Germinal center (tissue), 1 donor: ENCODE data around the gene PTPRA.
"Not testable (repeated sequence)": the region's sequence is repeated elsewhere in the genome, so short reads cannot be mapped to it uniquely, and the experiment has no call there.

ENCODE experiments used
- DNase-seq: peaks from one replicate; pipeline ENCODE4 v3.0.0; 2012; ENCODE audit warnings: mixed read lengths, low spot score

The PTPRA gene

GRCh38 chr20:3003416-3003815 lies 130.1 kb downstream of the PTPRA start:
- DNase-seq: no peak

GRCh38 chr20:3010985-3011723 lies 137.9 kb downstream of the PTPRA start:
- DNase-seq: no peak

DNA sequence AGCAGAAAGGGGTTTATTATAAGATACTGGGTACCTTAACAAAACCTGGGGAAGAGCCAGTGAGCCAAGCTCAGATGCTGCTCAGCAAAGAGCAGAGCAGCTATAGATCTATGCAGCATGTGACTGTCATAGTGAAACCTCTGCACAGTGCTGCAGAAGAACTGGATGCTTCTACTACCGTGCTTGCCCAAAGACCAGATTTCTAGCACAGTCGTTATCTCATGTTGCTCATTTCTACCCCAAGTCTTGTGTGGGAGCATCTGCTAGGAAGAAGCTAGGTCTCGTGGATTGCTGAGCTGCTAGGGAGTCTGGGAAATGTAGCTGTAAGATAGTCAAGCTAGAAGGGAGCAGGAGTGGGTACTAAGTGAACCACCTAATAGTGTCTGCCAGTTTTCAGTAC lies 138.5 kb downstream of the PTPRA start:
- DNase-seq: no peak

DNA sequence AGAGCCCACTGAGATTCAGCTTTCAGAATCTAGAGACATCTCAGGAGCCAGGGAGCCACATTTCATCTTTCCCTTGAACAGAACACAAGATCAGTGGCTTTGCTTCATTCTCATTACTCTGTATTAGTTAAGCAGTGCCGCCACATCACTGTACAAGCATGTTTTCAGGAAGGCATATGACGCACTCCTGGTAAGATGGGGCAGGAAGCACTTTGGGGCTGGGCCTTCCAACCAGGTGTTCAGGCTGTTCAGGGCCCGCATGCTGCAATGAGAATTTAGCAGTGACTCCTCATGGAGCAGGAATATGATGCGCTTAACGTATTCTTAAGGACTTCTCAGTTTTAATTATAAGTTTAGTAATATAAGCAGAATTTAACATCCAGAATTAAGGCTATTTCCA lies 140.5 kb downstream of the PTPRA start:
- DNase-seq: no peak

DNA sequence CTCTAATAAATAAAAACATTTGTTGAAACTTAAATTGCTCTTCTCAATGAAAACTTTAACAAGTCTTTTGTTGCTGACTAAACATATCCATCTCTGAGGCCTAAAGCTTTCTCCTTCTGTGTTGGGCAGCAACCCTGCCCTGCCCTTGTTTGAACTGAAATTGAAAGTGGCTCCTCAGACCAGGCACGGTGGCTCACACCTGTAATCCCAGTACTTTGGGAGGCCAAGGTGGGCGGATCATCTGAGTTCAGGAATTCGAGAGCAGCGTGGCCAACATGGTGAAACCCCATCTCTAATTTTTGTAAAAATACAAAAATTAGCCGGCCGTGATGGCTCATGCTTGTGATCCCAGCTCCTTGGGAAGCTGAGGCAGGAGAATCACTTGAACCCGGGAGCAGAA lies 140.9 kb downstream of the PTPRA start:
- DNase-seq: no peak

DNA sequence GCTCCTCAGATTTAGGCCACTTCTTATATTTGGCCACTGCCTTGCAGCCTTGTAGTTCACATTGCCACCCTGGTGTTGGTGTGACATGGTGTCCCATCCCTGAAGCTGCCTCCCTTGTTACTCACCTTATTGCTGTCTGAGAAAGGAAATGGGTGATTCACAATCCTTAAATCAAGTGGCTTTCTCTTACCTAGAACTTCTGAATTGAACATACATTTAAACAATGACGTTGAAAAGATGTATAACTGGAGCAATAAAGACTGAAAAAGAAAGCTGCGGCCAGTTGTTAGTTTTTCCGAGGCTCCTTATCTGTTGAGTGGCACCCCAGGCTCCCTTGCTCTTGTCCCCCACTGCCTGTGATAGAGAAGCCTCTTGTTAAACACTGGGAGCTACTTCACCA lies 141.4 kb downstream of the PTPRA start:
- DNase-seq: no peak

GRCh38 chr20:3015302-3015701 lies 142.0 kb downstream of the PTPRA start:
- not testable (repeated sequence) for DNase-seq

DNA sequence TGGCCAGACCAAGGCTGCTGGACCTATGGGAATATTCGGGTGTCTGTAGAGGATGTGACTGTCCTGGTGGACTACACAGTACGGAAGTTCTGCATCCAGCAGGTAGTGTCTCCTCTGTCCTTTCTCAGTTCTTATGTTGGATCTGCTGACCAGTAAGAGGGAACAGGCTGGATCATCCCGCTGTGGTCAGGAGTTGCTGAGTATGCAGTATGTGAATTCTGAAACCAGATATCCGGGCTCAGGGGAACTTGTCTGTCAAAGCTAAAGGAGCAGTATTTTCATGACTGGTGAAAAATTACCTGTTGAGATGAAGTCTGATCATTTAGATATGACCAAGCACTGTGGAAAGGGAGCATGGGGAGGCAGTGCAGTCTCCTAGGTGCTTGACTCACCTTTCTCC lies 148.0 kb downstream of the PTPRA start:
- no peak for DNase-seq

- no peak for DNase-seq
Measured at GRCh38 chr20:3021777-3022176, 148.5 kb downstream of the PTPRA start.

GRCh38 chr20:3022559-3023490 lies 149.5 kb downstream of the PTPRA start:
- not testable (repeated sequence) for DNase-seq

DNA sequence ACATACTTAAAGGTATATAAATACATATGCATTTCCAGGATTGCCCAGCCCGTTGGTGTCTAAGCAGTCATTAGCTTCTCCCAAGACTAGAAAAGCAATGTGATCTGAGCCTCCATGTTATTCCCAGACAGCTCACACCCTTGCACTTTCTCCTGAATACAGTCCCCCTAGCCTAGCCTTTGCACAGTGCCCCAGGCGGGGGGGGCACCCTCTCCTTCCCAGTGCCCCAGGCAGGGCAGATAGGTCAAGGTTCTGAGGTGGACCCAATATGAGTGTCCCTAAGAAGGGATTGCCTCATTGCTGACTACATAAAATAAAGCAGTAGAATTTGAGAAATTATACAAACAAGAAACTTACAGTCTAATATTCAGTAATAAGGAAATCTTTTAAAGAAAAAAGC lies 154.7 kb downstream of the PTPRA start:
- DNase-seq: no peak

- DNase-seq: no peak
Measured at GRCh38 chr20:3031524-3032147, 158.4 kb downstream of the PTPRA start.

- DNase-seq: no peak
Measured at GRCh38 chr20:3032624-3033023, 159.3 kb downstream of the PTPRA start.

DNA sequence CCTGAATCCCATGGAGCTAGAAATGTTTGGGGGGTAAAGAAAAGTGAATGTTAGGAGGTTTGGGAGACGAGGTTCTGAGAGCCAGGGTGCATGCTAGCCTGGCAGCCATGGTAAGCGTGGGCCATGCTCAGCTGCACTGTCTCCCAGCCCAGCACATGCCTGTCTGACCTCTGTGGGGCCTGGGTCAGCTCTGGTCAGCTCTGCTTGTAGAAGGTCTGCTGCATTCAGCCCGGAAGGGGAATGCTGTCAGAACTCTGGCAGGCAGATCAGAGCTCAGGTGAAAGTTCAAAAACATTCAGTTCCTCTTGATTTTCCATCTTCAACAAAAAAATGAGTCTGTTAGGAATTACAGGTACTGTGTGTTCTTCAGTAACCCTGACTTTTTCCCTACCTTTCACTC lies 164.4 kb downstream of the PTPRA start:
- no peak for DNase-seq

- no peak for DNase-seq
Measured at GRCh38 chr20:3038454-3038853, 165.2 kb downstream of the PTPRA start.

- no peak for DNase-seq
Measured at GRCh38 chr20:3039426-3039825, 166.1 kb downstream of the PTPRA start.

DNA sequence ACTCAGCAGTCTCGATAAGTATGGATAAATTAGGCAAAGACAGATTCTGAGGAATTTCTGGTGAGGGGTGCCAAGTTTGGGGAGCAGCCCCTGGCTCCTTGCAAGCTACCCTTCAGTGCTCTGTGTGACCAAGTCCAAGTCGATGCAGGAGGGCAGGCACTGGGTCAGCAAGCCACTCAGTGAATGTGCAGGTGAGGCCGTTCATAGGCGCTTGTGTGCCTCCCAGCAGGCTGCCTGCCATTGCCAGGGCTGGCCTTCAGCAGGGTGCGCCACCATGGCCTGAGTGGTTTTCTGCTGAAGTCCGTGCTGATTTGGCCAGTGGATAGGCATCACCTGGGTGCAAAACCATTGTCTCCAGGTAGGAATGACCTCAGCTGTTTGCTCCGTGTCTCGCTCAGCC lies 166.8 kb downstream of the PTPRA start:
- no peak for DNase-seq

GRCh38 chr20:3041854-3042409 lies 168.7 kb downstream of the PTPRA start:
- no peak for DNase-seq

GRCh38 chr20:3042625-3043024 lies 169.3 kb downstream of the PTPRA start:
- DNase-seq: no peak

GRCh38 chr20:3043322-3043721 lies 170.0 kb downstream of the PTPRA start, which contains the start of gene GNRH2:
TSS of gene GNRH2 (plus strand) at chr20:3043622. CDS start at chr20:3044415, 793 bp downstream.
- no peak for DNase-seq

GRCh38 chr20:3044336-3044965 lies 171.2 kb downstream of the PTPRA start:
- DNase-seq: no peak
